IgD-negative memory B cell (primary cell): ENCODE measurements around the gene CDC42BPB. TPM values are rescaled to one million over a fixed set of nuclear protein-coding genes. Genes with fewer than 3 reads are reported as not detected.
"Not testable (repeated sequence)": the region's sequence is repeated elsewhere in the genome, so short reads cannot be mapped to it uniquely, and the experiment has no call there.

Source experiments
- H3K27ac Mint-ChIP-seq, 3 donors: one replicate each; pipeline ENCODE4 v1.8.0; 2020 to 2022; ENCODE audit warnings: mild to moderate bottlenecking in 3 of 3, mixed read lengths in 3 of 3, moderate library complexity in 1 of 3
- H3K27me3 Mint-ChIP-seq: one replicate; pipeline ENCODE4 v1.8.0; 2021; ENCODE audit warnings: mixed read lengths
- H3K36me3 Mint-ChIP-seq: one replicate; pipeline ENCODE4 v1.8.0; 2020; ENCODE audit warnings: mild to moderate bottlenecking, mixed read lengths
- H3K4me1 Mint-ChIP-seq, 3 donors: one replicate each; pipeline ENCODE4 v1.8.0; 2020 to 2022; ENCODE audit warnings: mixed read lengths in 3 of 3, mild to moderate bottlenecking in 1 of 3
- H3K4me3 Mint-ChIP-seq, 4 donors: one replicate each; pipeline ENCODE4 v1.8.0; 2020 to 2022; ENCODE audit warnings: mild to moderate bottlenecking in 4 of 4, mixed read lengths in 4 of 4, moderate library complexity in 3 of 4
- H3K9me3 Mint-ChIP-seq, 3 donors: one replicate each; pipeline ENCODE4 v1.8.0; 2020 to 2021; ENCODE audit warnings: mixed read lengths in 3 of 3, mild to moderate bottlenecking in 1 of 3
- polyA plus RNA-seq: library from polyadenylated mRNA; unstranded; fragments of 300-500 nt; fragmentation: Illumina TruSeq; gene quantifications from one replicate; pipeline ENCODE4 v1.2.3, GENCODE V29; 2021

The CDC42BPB gene
- polyA plus RNA-seq, 1 donor from 2014 or later: 1.2 TPM

GRCh38 chr14:103027451-103027850, 29.9 kb downstream of the CDC42BPB start:
- Mint-ChIP-seq H3K27ac (peak overlapping the region in 1 of 3 donors; percentile 47), H3K9me3 (no peaks in the 10 kb centered on the region), H3K36me3 (peaks cover 2% of the 10 kb centered on the region), H3K4me1 (peaks cover 4 to 21% (median 5%) of the 10 kb centered on the region in 3 donors), H3K27me3 (no peaks in the 10 kb centered on the region), H3K4me3 (no peak overlapping the region)

- no peaks in the 10 kb centered on the region for H3K9me3 Mint-ChIP-seq
- no peaks in the 10 kb centered on the region for H3K27me3 Mint-ChIP-seq
- no peak overlapping the region for H3K27ac Mint-ChIP-seq
- H3K4me1 Mint-ChIP-seq: peaks cover 4 to 21% (median 5%) of the 10 kb centered on the region in 3 donors
- H3K4me3 Mint-ChIP-seq: peak overlapping the region in 1 of 4 donors; percentile 26
- H3K36me3 Mint-ChIP-seq: peaks cover 2% of the 10 kb centered on the region
Observed at GRCh38 chr14:103026988-103027387, 30.4 kb downstream of the CDC42BPB start.

- not testable (repeated sequence) for H3K9me3 Mint-ChIP-seq, H3K27me3 Mint-ChIP-seq, H3K27ac Mint-ChIP-seq, H3K4me3 Mint-ChIP-seq, H3K36me3 Mint-ChIP-seq
- H3K4me1 Mint-ChIP-seq: peaks cover 4 to 20% (median 5%) of the 10 kb centered on the region in 3 donors
Observed at GRCh38 chr14:103026196-103026595, 31.2 kb downstream of the CDC42BPB start.

GRCh38 chr14:103023881-103024473, 33.4 kb downstream of the CDC42BPB start:
- Mint-ChIP-seq H3K27ac (no peak overlapping the region), H3K4me3 (peak overlapping the region in 1 of 4 donors; percentile 39), H3K4me1 (peaks cover 4 to 18% (median 9%) of the 10 kb centered on the region in 3 donors), H3K36me3 (peaks cover 7% of the 10 kb centered on the region), H3K9me3 (no peaks in the 10 kb centered on the region), H3K27me3 (no peaks in the 10 kb centered on the region)

- Mint-ChIP-seq H3K9me3 (no peaks in the 10 kb centered on the region), H3K4me1 (peaks cover 8 to 15% (median 12%) of the 10 kb centered on the region in 3 donors), H3K4me3 (no peak overlapping the region), H3K27ac (no peak overlapping the region), H3K27me3 (no peaks in the 10 kb centered on the region), H3K36me3 (peaks cover 7% of the 10 kb centered on the region)
Observed at GRCh38 chr14:103022685-103023044, 34.7 kb downstream of the CDC42BPB start.

GRCh38 chr14:103022002-103022684, 35.2 kb downstream of the CDC42BPB start:
- H3K27me3 Mint-ChIP-seq: no peaks in the 10 kb centered on the region
- H3K36me3 Mint-ChIP-seq: peaks cover 9% of the 10 kb centered on the region
- no peak overlapping the region for H3K27ac Mint-ChIP-seq
- no peak overlapping the region for H3K4me3 Mint-ChIP-seq
- H3K9me3 Mint-ChIP-seq: no peaks in the 10 kb centered on the region
- H3K4me1 Mint-ChIP-seq: peaks cover 7 to 11% (median 10%) of the 10 kb centered on the region in 3 donors

GRCh38 chr14:103021684-103022001, 35.7 kb downstream of the CDC42BPB start:
- Mint-ChIP-seq H3K4me3 (no peak overlapping the region), H3K9me3 (no peaks in the 10 kb centered on the region)

GRCh38 chr14:103020271-103021170, 36.8 kb downstream of the CDC42BPB start:
- H3K36me3 Mint-ChIP-seq: peaks cover 9% of the 10 kb centered on the region
- H3K27me3 Mint-ChIP-seq: no peaks in the 10 kb centered on the region
- H3K9me3 Mint-ChIP-seq: no peaks in the 10 kb centered on the region
- H3K4me1 Mint-ChIP-seq: peaks cover 7 to 11% (median 9%) of the 10 kb centered on the region in 3 donors
- no peak overlapping the region for H3K4me3 Mint-ChIP-seq
- H3K27ac Mint-ChIP-seq: no peak overlapping the region

More at GRCh38 chr14:103021684-103022001, 35.7 kb downstream of the CDC42BPB start:
- Mint-ChIP-seq H3K4me1 (peaks cover 7 to 11% (median 9%) of the 10 kb centered on the region in 3 donors), H3K27ac (no peak overlapping the region), H3K36me3 (peaks cover 9% of the 10 kb centered on the region), H3K27me3 (no peaks in the 10 kb centered on the region)

GRCh38 chr14:103019826-103020225, 37.5 kb downstream of the CDC42BPB start:
- no peak overlapping the region for H3K27ac Mint-ChIP-seq

GRCh38 chr14:103019236-103019635, 38.1 kb downstream of the CDC42BPB start:
- Mint-ChIP-seq H3K36me3 (peaks cover 8% of the 10 kb centered on the region), H3K4me3 (peak overlapping the region in 1 of 4 donors; percentile 65), H3K9me3 (no peaks in the 10 kb centered on the region), H3K27ac (no peak overlapping the region), H3K4me1 (peaks cover 7 to 16% (median 14%) of the 10 kb centered on the region in 3 donors), H3K27me3 (no peaks in the 10 kb centered on the region)

More at GRCh38 chr14:103019826-103020225, 37.5 kb downstream of the CDC42BPB start:
- no peak overlapping the region for H3K4me3 Mint-ChIP-seq
- H3K36me3 Mint-ChIP-seq: peaks cover 8% of the 10 kb centered on the region
- H3K4me1 Mint-ChIP-seq: peaks cover 7 to 12% (median 11%) of the 10 kb centered on the region in 3 donors
- H3K9me3 Mint-ChIP-seq: no peaks in the 10 kb centered on the region
- H3K27me3 Mint-ChIP-seq: no peaks in the 10 kb centered on the region

- Mint-ChIP-seq H3K4me1 (peaks cover 7 to 17% (median 11%) of the 10 kb centered on the region in 3 donors), H3K4me3 (no peak overlapping the region), H3K36me3 (peaks cover 8% of the 10 kb centered on the region), H3K27me3 (no peaks in the 10 kb centered on the region), H3K9me3 (no peaks in the 10 kb centered on the region), H3K27ac (no peak overlapping the region)
Observed at GRCh38 chr14:103016594-103016993, 40.8 kb downstream of the CDC42BPB start.

GRCh38 chr14:103016071-103016470, 41.3 kb downstream of the CDC42BPB start:
- Mint-ChIP-seq H3K4me1 (peaks cover 7 to 17% (median 11%) of the 10 kb centered on the region in 3 donors), H3K27me3 (no peaks in the 10 kb centered on the region), H3K36me3 (peaks cover 8% of the 10 kb centered on the region), H3K9me3 (no peaks in the 10 kb centered on the region), H3K27ac (no peak overlapping the region), H3K4me3 (no peak overlapping the region)

GRCh38 chr14:103015426-103015825, 41.9 kb downstream of the CDC42BPB start:
- H3K4me1 Mint-ChIP-seq: peaks cover 7 to 17% (median 11%) of the 10 kb centered on the region in 3 donors
- peak overlapping the region in 1 of 3 donors; percentile 35 for H3K27ac Mint-ChIP-seq
- H3K36me3 Mint-ChIP-seq: peaks cover 8% of the 10 kb centered on the region
- no peaks in the 10 kb centered on the region for H3K9me3 Mint-ChIP-seq
- no peak overlapping the region for H3K4me3 Mint-ChIP-seq
- H3K27me3 Mint-ChIP-seq: no peaks in the 10 kb centered on the region

GRCh38 chr14:103014466-103015228, 42.7 kb downstream of the CDC42BPB start:
- peak overlapping the region in 2 of 3 donors; percentile 34 to 35 for H3K27ac Mint-ChIP-seq

More at GRCh38 chr14:103014466-103015228, 42.7 kb downstream of the CDC42BPB start:
- Mint-ChIP-seq H3K9me3 (no peaks in the 10 kb centered on the region), H3K4me1 (peaks cover 6 to 14% (median 10%) of the 10 kb centered on the region in 3 donors), H3K4me3 (no peak overlapping the region), H3K36me3 (peaks cover 9% of the 10 kb centered on the region), H3K27me3 (no peaks in the 10 kb centered on the region)
